GM21381 (cell line): ENCODE measurements around the gene CTNNA2.

Experiments used
- ATAC-seq: cut with Tn5 transposase; IDR thresholded peaks from one replicate; pipeline ENCODE4 v1.9.1; 2021; ENCODE audit warnings: mild to moderate bottlenecking, moderate library complexity; ENCODE audit not compliant: unreplicated experiment

Gene CTNNA2

DNA sequence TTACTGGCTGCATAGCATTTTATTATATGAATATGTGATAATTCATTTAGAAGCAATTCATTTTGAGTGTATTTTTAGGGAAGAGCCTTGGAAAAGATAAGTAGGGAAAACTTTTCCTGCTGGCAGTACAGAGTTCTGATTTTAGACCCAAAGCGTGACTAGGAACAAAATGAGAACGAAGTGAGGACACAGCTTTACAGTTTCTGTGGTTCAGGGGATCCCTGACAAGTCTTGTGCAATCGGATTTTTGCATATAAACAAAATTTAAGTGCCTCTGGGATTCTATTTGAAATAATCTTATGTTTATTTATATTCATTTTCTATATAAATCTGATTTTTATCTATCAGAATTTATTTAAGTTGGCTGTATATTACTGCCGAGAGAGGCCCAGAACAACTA is 402.6 kb downstream of the CTNNA2 start:
- ATAC-seq = no peak

- ATAC-seq = no peak
Measured at GRCh38 chr2:79916285-79916684, 403.4 kb downstream of the CTNNA2 start.

- no peak for ATAC-seq
Measured at GRCh38 chr2:79920512-79921076, 407.7 kb downstream of the CTNNA2 start.

GRCh38 chr2:79929624-79930023 is 416.8 kb downstream of the CTNNA2 start:
- no peak for ATAC-seq

GRCh38 chr2:79935046-79935732 is 422.3 kb downstream of the CTNNA2 start:
- ATAC-seq = no peak

- ATAC-seq = peak; percentile 68
Measured at GRCh38 chr2:79935771-79936657, 423.2 kb downstream of the CTNNA2 start.

DNA sequence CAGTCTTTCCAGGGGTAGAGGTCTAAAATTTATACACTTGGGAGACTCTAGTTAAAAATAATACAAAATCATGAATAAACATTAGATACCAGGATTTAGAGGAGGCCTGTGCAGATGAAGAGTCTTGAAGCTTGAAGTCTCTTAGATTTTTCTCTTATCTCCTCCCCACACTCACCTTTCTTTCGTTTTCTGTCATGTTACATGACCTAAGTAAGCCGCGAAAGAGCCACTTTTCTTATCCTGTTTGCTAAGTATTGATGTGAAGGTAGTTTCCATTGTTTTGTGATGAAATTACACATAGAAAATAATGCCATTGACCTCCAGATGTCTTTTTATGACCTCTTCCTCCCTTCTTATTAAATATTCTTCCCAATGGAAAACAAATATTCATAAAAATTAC is 423.9 kb downstream of the CTNNA2 start:
- no peak for ATAC-seq

DNA sequence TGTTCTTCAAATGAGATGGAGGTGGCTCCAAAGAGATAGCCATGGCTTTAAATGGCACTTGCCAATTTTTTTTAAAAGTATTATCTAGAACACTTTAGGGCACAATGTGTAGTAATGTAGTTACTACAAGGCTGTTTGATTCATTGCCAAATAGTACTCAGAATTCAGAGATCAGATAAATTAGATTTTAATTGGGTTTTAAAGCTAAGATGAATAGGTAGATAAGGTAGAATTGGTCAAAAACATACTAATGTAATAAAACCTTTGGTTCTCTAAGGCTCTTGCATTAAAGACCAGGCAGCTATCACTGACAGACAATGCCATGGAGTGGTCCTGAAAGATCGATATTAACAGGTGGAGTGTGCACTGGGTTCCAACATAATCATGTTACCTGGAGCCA is 425.8 kb downstream of the CTNNA2 start:
- ATAC-seq = no peak

DNA sequence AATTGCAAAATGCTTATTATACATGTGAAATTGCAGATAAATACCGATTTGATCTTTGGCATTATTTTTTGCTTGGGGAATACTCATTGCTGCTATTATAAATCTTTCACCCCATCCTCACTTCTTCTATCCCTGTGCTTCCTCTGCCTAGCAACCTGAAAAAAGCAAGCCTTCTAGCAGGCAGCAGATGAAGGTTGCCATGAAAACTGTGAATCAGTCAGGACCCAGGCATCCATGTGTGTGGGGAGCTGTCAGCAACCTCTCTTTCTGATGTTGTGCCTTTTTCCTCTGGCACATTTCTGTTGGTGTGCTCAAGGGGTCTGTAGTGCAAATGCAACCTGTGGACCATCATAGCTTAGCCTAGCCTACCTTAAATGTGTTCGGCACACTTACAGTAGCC is 427.5 kb downstream of the CTNNA2 start:
- ATAC-seq = no peak

DNA sequence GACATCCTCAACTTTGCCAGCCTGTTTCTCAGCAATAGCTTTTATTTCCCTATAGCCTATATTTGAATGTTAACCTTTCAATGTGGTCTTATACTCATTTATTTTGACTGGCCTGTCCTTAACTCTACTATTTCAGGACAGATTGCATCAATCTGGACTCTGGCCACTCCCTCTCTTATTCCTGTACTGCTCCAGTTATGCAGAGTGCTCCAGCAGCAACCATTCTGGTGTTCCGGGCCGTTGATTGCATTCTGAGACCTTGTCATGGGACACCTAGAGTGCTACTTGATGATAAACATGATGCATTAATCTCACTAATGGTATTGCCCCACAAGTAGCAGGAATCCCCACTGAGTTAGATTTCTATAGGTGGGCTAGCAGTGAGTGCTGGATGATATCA is 428.3 kb downstream of the CTNNA2 start:
- no peak for ATAC-seq

DNA sequence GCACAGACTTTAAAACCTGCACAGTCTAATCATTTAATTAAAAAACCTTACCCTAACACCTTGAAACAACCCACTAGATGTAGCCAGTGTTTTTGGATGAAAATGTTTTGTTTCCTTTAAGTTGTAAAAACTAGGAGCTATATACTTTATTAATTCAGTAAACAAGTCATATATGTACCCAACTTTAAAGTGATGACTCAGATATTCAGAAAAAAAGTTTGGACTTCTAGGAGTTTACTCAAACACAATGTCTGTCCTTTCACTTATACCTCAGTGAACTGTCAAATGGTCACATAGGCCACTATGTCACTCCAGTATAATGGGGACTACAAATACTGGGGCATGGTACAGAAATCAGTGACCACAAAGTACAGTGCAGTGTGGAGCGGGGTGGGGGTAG is 431.4 kb downstream of the CTNNA2 start:
- ATAC-seq = no peak

DNA sequence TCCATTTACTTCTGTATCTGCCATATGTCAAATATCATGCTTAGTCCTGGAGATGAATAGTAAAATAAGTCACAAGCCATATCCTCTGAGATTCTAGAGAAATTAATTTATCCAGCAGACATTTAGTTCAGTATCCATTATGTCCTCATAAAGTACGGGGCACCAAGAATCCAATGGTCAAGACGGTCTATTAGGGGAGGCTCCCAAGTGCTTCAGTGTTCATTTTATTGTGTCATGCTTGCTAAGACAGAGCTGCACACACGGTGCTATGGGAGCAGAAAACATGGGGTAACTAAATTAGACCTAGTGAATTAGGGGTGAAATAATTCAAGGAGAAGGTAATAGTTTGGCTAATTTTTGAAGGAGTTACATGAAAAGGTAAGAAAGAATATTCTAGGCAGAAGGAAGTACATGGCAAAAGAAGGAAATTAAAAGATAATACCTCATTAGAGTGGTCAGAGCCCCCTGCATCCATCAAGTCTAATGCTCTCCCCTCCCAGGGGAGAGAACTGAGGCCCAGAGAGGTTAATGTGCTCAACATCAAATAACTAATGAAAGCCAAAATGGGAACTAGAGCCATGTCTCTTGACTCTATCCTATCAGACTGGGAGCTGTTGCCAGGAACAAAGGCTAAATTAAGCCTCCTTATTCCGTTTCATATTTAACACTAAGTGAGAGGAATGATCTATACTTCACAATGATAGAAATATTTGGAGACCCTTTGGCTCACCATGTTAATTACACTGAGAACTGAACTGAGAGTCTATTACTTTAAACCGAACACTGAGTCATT is 433.0 kb downstream of the CTNNA2 start:
- no peak for ATAC-seq

DNA sequence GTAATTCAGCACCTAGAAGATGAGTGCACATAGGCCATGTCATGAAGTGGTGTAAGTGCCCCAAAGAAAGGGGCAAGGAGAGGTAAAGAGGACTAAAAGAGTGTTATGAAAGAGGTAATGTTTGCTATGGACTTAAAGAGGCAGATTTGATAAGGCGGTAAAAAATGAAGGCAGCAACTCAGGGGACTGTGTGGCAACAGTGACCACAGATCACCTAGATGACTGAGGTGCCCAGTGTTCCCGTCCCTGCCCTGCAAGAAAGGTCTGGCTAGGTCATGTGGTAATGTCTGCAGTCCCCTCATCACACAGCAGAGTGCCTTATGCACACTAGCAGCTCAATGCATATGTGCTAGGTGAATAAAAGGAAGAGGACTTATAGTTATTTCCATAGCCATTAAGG is 434.9 kb downstream of the CTNNA2 start:
- ATAC-seq = no peak

DNA sequence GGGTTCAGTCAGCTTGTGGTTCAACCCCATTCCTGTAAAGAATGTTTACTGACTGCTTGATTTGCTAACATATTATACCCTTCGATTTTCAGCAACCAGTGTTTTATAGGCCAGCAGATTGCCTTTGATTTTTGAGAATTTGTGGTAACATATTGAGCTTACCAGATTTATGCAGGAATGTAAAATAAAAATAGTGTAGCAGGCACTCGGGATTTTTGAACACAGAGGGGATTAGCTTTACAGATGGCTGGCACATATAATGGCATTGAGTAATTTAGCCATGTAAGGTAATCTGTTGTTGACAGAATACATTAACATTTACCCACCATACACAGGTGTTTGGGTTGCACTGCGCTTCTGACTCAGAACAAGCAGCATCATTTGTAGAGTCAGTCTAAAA is 437.7 kb downstream of the CTNNA2 start:
- no peak for ATAC-seq

GRCh38 chr2:79952616-79953015 is 439.8 kb downstream of the CTNNA2 start:
- ATAC-seq = no peak

DNA sequence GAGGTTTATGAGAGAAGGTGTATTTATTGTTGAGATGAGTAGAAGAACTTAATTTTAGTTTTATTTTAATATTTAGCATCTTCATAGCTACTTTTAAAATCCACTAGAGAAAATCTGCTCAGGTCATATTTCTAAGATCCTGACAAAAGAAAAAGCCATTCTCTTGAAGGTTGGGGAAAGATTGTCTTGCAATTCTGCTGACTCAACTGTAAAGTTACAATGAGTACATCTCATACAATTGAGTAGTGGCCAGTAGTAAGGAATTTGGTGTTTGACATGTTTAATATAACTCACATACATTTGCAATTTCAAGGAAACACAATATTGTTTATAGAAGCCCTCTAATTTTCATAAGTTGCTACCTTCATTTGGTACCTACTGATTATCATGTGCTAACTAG is 447.2 kb downstream of the CTNNA2 start:
- no peak for ATAC-seq

GRCh38 chr2:79960519-79960918 is 447.7 kb downstream of the CTNNA2 start:
- no peak for ATAC-seq

DNA sequence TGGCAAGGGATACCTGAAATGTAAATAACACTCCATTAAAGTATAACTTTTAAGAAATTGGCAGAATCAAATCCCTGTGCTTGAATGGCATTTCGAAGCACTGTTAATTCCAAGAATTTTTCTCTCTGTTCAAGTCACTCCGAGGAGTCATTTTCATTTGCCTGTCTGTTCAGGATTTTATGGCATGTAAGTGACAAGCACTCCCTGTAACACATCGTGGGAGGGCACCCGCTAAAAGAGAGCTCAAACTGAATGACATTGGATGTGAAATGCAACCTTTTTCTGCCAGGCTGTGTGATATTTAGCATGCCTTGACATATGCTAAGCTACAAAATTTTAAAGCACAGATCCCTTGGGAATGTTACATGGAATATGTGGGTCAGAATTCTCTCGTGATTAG is 452.1 kb downstream of the CTNNA2 start:
- no peak for ATAC-seq

- no peak for ATAC-seq
Measured at GRCh38 chr2:79966369-79966768, 453.5 kb downstream of the CTNNA2 start.

- no peak for ATAC-seq
Measured at GRCh38 chr2:79966882-79967281, 454.0 kb downstream of the CTNNA2 start.

GRCh38 chr2:79971807-79972206 is 459.0 kb downstream of the CTNNA2 start:
- no peak for ATAC-seq
